Vagina (tissue), 2 donors: ENCODE data around the gene BMP2K.

Experiments
- POLR2A ChIP-seq, 2 donors: fragments of 450-650 bp; IDR thresholded peaks; one replicate each; pipeline ENCODE4 v1.6.1; 2017; ENCODE audit warnings: antibody characterized with exemption in 2 of 2, mild to moderate bottlenecking in 2 of 2, moderate library complexity in 2 of 2
- POLR2AphosphoS5 ChIP-seq, 2 donors: sonication (generic); formaldehyde crosslinking; IDR thresholded peaks; one replicate each; pipeline ENCODE4 v1.9.0; 2017; ENCODE audit warnings: antibody characterized with exemption in 2 of 2, mild to moderate bottlenecking in 2 of 2, low read depth in 1 of 2; ENCODE audit not compliant: insufficient read depth in 1 of 2
- TF ChIP-seq, protein P1 (sequence below), 3 experiments: fragments of 450-650 bp in 2 of 3; fragments of 200-600 bp in 1 of 3; sonication (generic) in 1 of 3; IDR thresholded peaks; one replicate each; pipeline ENCODE4 v1.5.1; 2017 to 2019; ENCODE audit warnings: antibody characterized with exemption in 3 of 3, mild to moderate bottlenecking in 2 of 3, moderate library complexity in 2 of 3

GRCh38 chr4:78940752-78941151 is 164.6 kb downstream of the BMP2K start:
- TF ChIP-seq, protein P1, sequence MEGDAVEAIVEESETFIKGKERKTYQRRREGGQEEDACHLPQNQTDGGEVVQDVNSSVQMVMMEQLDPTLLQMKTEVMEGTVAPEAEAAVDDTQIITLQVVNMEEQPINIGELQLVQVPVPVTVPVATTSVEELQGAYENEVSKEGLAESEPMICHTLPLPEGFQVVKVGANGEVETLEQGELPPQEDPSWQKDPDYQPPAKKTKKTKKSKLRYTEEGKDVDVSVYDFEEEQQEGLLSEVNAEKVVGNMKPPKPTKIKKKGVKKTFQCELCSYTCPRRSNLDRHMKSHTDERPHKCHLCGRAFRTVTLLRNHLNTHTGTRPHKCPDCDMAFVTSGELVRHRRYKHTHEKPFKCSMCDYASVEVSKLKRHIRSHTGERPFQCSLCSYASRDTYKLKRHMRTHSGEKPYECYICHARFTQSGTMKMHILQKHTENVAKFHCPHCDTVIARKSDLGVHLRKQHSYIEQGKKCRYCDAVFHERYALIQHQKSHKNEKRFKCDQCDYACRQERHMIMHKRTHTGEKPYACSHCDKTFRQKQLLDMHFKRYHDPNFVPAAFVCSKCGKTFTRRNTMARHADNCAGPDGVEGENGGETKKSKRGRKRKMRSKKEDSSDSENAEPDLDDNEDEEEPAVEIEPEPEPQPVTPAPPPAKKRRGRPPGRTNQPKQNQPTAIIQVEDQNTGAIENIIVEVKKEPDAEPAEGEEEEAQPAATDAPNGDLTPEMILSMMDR (IDR thresholded peaks at IDR 0.05), result no peak
- TF ChIP-seq POLR2A (IDR thresholded peaks at IDR 0.05) (no peak), POLR2AphosphoS5 (IDR thresholded peaks at IDR 0.05; ENCODE audit: insufficient read depth in 1 of 2, low read depth in 1 of 2) (no peak)
